ENCODE results near the gene OR52B2.

Gene OR52B2

DNA sequence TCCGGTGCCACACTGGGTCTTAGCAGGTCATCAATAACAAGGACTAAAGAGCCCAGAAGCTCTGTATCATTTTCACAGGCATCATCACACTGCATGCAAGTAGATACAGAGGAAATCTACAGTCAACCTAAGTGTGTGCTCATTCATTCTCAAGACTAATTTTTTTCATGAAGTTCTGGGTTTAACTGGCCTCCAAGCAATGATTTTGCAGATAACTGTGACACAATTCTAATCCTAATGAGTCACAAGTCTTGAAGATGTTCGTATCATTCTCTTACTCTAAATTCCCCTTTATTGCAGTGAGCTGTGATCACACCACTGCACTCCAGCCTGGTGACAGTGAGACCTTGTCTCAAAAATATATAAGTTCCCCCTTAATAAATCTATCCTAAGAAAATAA lies 31.4 kb upstream of the OR52B2 start:
- H3K36me3 ChIP-seq (ENCODE audit: control insufficient read depth, low read depth, low read length) = no peaks in the 10 kb centered on the region
- no peak overlapping the region for H3K4me3 ChIP-seq (ENCODE audit: low read length)
- no peaks in the 10 kb centered on the region for H3K4me1 ChIP-seq (ENCODE audit: control insufficient read depth, low read depth, low read length)
- H3K9ac ChIP-seq (ENCODE audit: low read length) = no peak overlapping the region
- H3K9me3 ChIP-seq (ENCODE audit: control insufficient read depth, low read depth, low read length) = no peaks in the 10 kb centered on the region
- no peaks in the 10 kb centered on the region for H3K27me3 ChIP-seq (ENCODE audit: control insufficient read depth, insufficient read depth, low read length)
- H3K27ac ChIP-seq (ENCODE audit: low read length) = no peak overlapping the region

DNA sequence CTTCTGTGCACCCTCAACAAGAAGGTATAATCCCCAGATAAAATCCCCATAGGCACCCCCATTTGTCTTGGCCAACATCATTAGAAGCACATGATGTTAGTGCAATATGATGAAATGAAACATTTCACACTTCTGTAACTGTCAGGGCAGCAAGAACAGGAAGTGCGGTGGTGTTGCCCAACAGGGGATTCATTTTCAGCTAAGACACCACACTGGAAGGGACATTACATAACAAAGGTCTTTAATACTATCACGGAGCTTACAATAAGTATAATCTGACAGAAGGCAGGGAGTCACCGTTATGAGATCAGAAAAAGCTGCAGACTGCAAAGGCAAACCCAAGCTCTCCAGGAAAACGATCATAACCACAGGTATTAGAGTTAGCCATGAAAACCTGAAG lies 30.8 kb upstream of the OR52B2 start:
- no peaks in the 10 kb centered on the region for H3K4me1 ChIP-seq (ENCODE audit: control insufficient read depth, low read depth, low read length)
- H3K9me3 ChIP-seq (ENCODE audit: control insufficient read depth, low read depth, low read length) = no peaks in the 10 kb centered on the region
- H3K27me3 ChIP-seq (ENCODE audit: control insufficient read depth, insufficient read depth, low read length) = no peaks in the 10 kb centered on the region
- H3K36me3 ChIP-seq (ENCODE audit: control insufficient read depth, low read depth, low read length) = no peaks in the 10 kb centered on the region
- no peak overlapping the region for H3K27ac ChIP-seq (ENCODE audit: low read length)
- H3K4me3 ChIP-seq (ENCODE audit: low read length) = no peak overlapping the region
- no peak overlapping the region for H3K9ac ChIP-seq (ENCODE audit: low read length)

GRCh38 chr11:6199174-6199810 lies 29.2 kb upstream of the OR52B2 start, which contains the start of gene OR52W1:
OR52W1 (plus strand) TSS chr11:6199224; CDS start chr11:6199224, 0 bp downstream.
- H3K9ac ChIP-seq (ENCODE audit: low read length) = no peak within 1 kb of the TSS
- H3K36me3 ChIP-seq (ENCODE audit: control insufficient read depth, low read depth, low read length) = no peaks in the 10 kb centered on the region
- H3K4me1 ChIP-seq (ENCODE audit: control insufficient read depth, low read depth, low read length) = no peaks in the 10 kb centered on the region
- no peak within 1 kb of the TSS for H3K4me3 ChIP-seq (ENCODE audit: low read length)
- no peaks in the 10 kb centered on the region for H3K9me3 ChIP-seq (ENCODE audit: control insufficient read depth, low read depth, low read length)
- no peaks in the 10 kb centered on the region for H3K27me3 ChIP-seq (ENCODE audit: control insufficient read depth, insufficient read depth, low read length)
- H3K27ac ChIP-seq (ENCODE audit: low read length) = no peak within 1 kb of the TSS

GRCh38 chr11:6197466-6198200 lies 27.5 kb upstream of the OR52B2 start:
- Histone ChIP-seq H3K27ac (ENCODE audit: low read length) (no peak overlapping the region), H3K27me3 (ENCODE audit: control insufficient read depth, insufficient read depth, low read length) (no peaks in the 10 kb centered on the region), H3K36me3 (ENCODE audit: control insufficient read depth, low read depth, low read length) (no peaks in the 10 kb centered on the region), H3K4me3 (ENCODE audit: low read length) (no peak overlapping the region), H3K9ac (ENCODE audit: low read length) (no peak overlapping the region), H3K4me1 (ENCODE audit: control insufficient read depth, low read depth, low read length) (no peaks in the 10 kb centered on the region), H3K9me3 (ENCODE audit: control insufficient read depth, low read depth, low read length) (no peaks in the 10 kb centered on the region)

- Histone ChIP-seq H3K27ac (ENCODE audit: low read length) (no peak overlapping the region), H3K4me1 (ENCODE audit: control insufficient read depth, low read depth, low read length) (no peaks in the 10 kb centered on the region)
These were observed 26.3 kb upstream of the OR52B2 start for GRCh38 chr11:6196396-6196795.

GRCh38 chr11:6194065-6194581 lies 24.0 kb upstream of the OR52B2 start:
- Histone ChIP-seq H3K4me1 (ENCODE audit: control insufficient read depth, low read depth, low read length) (no peaks in the 10 kb centered on the region), H3K9me3 (ENCODE audit: control insufficient read depth, low read depth, low read length) (no peaks in the 10 kb centered on the region), H3K4me3 (ENCODE audit: low read length) (no peak overlapping the region), H3K9ac (ENCODE audit: low read length) (no peak overlapping the region), H3K27ac (ENCODE audit: low read length) (no peak overlapping the region), H3K36me3 (ENCODE audit: control insufficient read depth, low read depth, low read length) (no peaks in the 10 kb centered on the region), H3K27me3 (ENCODE audit: control insufficient read depth, insufficient read depth, low read length) (no peaks in the 10 kb centered on the region)

More at GRCh38 chr11:6196396-6196795, 26.3 kb upstream of the OR52B2 start:
- Histone ChIP-seq H3K27me3 (ENCODE audit: control insufficient read depth, insufficient read depth, low read length) (no peaks in the 10 kb centered on the region), H3K4me3 (ENCODE audit: low read length) (no peak overlapping the region), H3K9ac (ENCODE audit: low read length) (no peak overlapping the region), H3K36me3 (ENCODE audit: control insufficient read depth, low read depth, low read length) (no peaks in the 10 kb centered on the region), H3K9me3 (ENCODE audit: control insufficient read depth, low read depth, low read length) (no peaks in the 10 kb centered on the region)

- H3K36me3 ChIP-seq (ENCODE audit: control insufficient read depth, low read depth, low read length) = no peaks in the 10 kb centered on the region
- no peaks in the 10 kb centered on the region for H3K27me3 ChIP-seq (ENCODE audit: control insufficient read depth, insufficient read depth, low read length)
- no peaks in the 10 kb centered on the region for H3K9me3 ChIP-seq (ENCODE audit: control insufficient read depth, low read depth, low read length)
- no peak overlapping the region for H3K27ac ChIP-seq (ENCODE audit: low read length)
- no peak overlapping the region for H3K9ac ChIP-seq (ENCODE audit: low read length)
- no peak overlapping the region for H3K4me3 ChIP-seq (ENCODE audit: low read length)
- no peaks in the 10 kb centered on the region for H3K4me1 ChIP-seq (ENCODE audit: control insufficient read depth, low read depth, low read length)
These were observed 21.6 kb upstream of the OR52B2 start for GRCh38 chr11:6191742-6192141.

GRCh38 chr11:6175440-6175839 lies 5.3 kb upstream of the OR52B2 start:
- no peaks in the 10 kb centered on the region for H3K4me1 ChIP-seq (ENCODE audit: control insufficient read depth, low read depth, low read length)
- no peaks in the 10 kb centered on the region for H3K9me3 ChIP-seq (ENCODE audit: control insufficient read depth, low read depth, low read length)
- no peak overlapping the region for H3K27ac ChIP-seq (ENCODE audit: low read length)
- H3K27me3 ChIP-seq (ENCODE audit: control insufficient read depth, insufficient read depth, low read length) = no peaks in the 10 kb centered on the region
- no peak overlapping the region for H3K4me3 ChIP-seq (ENCODE audit: low read length)
- no peaks in the 10 kb centered on the region for H3K36me3 ChIP-seq (ENCODE audit: control insufficient read depth, low read depth, low read length)
- H3K9ac ChIP-seq (ENCODE audit: low read length) = no peak overlapping the region

GRCh38 chr11:6156628-6157359 lies 13.3 kb downstream of the OR52B2 start:
- H3K9ac ChIP-seq (ENCODE audit: low read length) = no peak overlapping the region

DNA sequence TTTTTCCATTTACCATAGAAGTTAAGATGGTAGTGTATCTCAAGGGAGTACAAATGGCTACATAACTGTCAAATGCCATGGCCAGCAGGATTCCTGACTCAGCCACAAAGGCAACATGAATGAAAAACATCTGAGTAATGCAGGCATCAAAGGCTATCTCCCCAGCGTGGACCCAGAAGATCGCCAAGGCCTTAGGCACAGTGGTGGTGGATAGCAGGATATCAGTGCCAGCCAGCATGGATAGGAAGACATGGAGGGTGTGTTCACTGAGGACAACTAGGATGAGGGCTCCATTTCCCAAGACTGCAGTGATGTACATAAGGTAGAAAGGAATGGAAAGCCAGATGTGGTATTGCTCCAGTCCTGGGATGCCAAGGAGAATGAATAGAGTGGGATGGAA lies 18.0 kb downstream of the OR52B2 start:
- Histone ChIP-seq H3K9ac (ENCODE audit: low read length) (no peak overlapping the region), H3K27ac (ENCODE audit: low read length) (no peak overlapping the region), H3K27me3 (ENCODE audit: control insufficient read depth, insufficient read depth, low read length) (no peaks in the 10 kb centered on the region)

More at GRCh38 chr11:6156628-6157359, 13.3 kb downstream of the OR52B2 start:
- H3K36me3 ChIP-seq (ENCODE audit: control insufficient read depth, low read depth, low read length) = no peaks in the 10 kb centered on the region
- H3K4me1 ChIP-seq (ENCODE audit: control insufficient read depth, low read depth, low read length) = no peaks in the 10 kb centered on the region
- no peaks in the 10 kb centered on the region for H3K9me3 ChIP-seq (ENCODE audit: control insufficient read depth, low read depth, low read length)
- H3K4me3 ChIP-seq (ENCODE audit: low read length) = no peak overlapping the region
- H3K27ac ChIP-seq (ENCODE audit: low read length) = no peak overlapping the region
- no peaks in the 10 kb centered on the region for H3K27me3 ChIP-seq (ENCODE audit: control insufficient read depth, insufficient read depth, low read length)

GRCh38 chr11:6151117-6151516 lies 19.0 kb downstream of the OR52B2 start:
- Histone ChIP-seq H3K4me1 (ENCODE audit: control insufficient read depth, low read depth, low read length) (no peaks in the 10 kb centered on the region), H3K36me3 (ENCODE audit: control insufficient read depth, low read depth, low read length) (no peaks in the 10 kb centered on the region), H3K27me3 (ENCODE audit: control insufficient read depth, insufficient read depth, low read length) (no peaks in the 10 kb centered on the region), H3K27ac (ENCODE audit: low read length) (no peak overlapping the region), H3K9ac (ENCODE audit: low read length) (no peak overlapping the region), H3K9me3 (ENCODE audit: control insufficient read depth, low read depth, low read length) (no peaks in the 10 kb centered on the region), H3K4me3 (ENCODE audit: low read length) (no peak overlapping the region)

More for the DNA sequence above, 18.0 kb downstream of the OR52B2 start:
- H3K9me3 ChIP-seq (ENCODE audit: control insufficient read depth, low read depth, low read length) = no peaks in the 10 kb centered on the region
- no peaks in the 10 kb centered on the region for H3K36me3 ChIP-seq (ENCODE audit: control insufficient read depth, low read depth, low read length)
- H3K4me3 ChIP-seq (ENCODE audit: low read length) = no peak overlapping the region
- no peaks in the 10 kb centered on the region for H3K4me1 ChIP-seq (ENCODE audit: control insufficient read depth, low read depth, low read length)
